Measurements from ENCODE around the gene HJV.

Gene HJV

DNA sequence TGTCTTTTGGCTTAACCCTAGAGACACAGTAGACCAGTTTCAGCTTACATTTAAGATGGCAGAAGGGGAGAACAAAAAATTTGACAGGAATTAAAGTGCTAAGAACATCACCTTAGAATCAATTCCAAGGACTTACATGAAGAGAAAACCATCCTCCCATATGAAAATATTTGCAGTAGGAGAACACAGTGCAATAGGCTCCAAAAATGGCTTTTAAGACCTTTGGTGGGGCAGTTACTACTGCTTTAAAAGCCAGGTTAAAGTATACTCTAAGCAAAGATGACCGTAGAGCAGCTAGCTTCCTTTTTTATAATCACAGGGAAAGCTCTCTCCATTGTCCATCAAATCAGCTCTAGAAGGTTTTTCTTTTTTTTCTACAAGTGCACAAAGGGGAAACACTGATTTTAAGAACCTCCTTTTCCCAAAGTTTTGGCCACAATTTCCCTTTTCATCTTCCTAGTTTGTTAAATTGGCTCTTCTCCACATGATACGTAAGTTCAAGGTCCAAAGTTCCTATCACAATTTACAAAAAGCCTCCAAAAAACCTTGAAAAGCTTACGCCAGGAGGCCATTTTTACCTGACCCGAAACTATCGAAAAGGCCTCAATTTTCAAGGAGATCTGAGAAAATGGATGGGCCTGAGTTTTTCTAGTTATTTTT, 28.4 kb downstream of the HJV start:
- no peak for DNase-seq (ENCODE audit: low read depth in 3 of 3)

- DNase-seq (ENCODE audit: low read depth in 3 of 3): no peak
Observed at GRCh38 chr1:145992502-145992936, 29.0 kb downstream of the HJV start.

DNA sequence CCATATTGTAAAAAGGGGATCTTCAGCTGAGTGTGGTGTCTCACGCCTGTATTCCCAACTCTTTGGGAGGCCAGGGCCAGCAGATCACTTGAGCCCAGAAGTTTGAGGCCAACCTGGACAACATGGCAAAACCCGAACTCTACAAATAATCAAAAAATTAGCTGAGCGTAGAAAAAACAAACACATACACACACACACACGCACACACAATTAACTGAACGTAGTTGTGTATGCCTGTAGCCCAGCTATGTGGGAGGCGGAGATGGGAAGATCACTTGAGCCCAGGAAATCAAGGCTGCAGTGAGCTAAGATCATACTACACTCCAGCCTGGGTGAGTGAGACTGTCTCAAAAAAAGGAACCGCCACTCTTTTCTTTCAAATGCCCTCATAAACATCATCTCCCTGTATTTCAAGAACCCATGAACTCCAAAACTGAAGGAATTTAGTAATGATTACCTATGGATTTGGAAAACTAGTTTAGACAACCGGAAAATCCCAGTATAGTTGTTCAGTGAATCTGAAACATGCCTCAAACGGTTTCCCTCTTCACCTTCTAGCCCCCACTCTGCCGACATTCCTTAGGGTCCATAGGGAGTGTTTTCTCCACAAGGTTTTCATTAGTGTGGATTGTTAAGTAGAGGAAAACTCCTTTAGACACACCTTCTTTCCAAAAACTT, 29.7 kb downstream of the HJV start:
- no peak for DNase-seq (ENCODE audit: low read depth in 3 of 3)

- no peak for DNase-seq (ENCODE audit: low read depth in 3 of 3)
Observed at GRCh38 chr1:145990249-145990855, 31.2 kb downstream of the HJV start.

DNA sequence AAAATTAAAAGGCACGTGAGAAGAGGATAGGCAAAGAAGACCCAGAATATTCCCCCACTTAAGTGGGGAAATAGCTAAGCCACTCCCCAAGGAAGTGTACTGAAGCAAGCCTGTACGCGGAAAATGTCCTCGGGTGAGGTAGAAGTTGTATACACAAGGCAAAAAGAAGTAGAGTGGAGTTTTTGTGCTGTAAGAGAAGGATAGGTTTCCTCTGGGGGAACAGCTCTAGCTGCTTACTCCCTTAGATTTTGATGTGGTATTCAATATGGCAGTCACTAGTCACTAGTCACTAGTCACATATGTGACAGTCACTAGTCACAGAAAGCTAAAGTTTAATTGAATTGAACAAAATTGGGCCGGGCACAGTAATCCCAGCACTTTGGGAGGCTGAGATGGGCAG, 32.8 kb downstream of the HJV start:
- no peak for DNase-seq (ENCODE audit: low read depth in 3 of 3)

- no peak for DNase-seq (ENCODE audit: low read depth in 3 of 3)
Observed at GRCh38 chr1:145987926-145988325, 33.6 kb downstream of the HJV start.

DNA sequence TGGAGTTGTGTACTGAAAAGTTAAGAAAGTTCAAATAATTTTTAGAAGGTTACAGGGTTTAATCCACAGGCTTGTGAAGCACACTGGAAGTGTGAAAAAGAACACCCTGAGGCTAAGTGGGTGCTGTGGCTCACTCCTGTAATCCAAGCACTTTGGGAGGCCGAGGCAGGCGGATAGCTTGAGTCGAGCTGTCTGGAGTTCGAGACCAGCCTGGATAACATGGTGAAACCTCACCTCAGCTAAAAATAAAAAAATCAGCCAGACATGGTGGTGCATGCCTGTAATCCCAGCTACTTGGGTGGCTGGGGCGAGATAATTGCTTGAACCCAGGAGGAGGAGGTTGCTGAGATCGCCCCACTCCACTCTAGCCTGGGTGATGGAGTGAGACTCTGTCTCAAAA, 35.0 kb downstream of the HJV start:
- DNase-seq (ENCODE audit: low read depth in 3 of 3): no peak

DNA sequence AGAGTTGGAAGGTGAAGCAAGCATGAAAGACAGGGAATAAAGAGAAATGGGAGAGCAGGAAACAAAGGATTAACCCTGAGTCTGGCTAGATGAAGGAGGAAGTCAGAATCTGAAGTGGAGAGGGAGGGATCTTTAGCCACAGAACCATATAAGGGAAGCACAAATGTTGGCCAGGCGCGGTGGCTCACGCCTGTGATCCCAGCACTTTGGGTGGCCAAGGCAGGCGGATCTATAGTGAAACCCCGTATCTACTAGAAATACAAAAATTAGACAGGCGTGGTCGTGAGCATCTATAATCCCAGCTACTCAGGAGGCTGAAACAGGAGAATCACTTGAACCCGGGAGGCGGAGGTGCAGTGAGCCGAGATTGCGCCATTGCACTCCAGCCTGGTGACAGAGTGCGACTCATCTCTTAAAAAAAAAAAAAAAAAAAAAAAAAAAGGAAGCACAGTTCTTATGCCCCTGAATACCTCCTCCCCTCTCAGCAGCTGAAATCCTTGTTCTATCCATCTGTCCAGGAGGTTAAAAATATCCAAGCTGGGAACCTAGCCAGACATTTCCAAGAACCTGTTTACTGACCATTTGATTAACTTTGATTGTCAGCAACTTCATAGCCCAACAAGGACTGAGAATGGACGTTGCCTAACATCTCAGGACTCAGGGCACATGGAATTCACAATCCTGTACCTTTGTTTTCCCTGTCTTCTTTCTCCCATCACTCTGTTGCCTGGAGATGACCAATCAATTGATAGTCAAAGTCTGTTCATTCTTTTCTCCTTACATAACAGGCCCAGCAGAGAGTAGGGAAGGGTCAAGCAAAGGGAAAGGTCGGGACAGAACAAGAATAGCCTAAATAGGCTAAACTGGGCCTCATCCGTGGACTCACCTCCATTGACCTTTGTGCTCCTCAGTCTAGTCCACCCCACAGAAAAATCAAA, 35.8 kb downstream of the HJV start:
- DNase-seq (ENCODE audit: low read depth in 3 of 3): no peak

DNA sequence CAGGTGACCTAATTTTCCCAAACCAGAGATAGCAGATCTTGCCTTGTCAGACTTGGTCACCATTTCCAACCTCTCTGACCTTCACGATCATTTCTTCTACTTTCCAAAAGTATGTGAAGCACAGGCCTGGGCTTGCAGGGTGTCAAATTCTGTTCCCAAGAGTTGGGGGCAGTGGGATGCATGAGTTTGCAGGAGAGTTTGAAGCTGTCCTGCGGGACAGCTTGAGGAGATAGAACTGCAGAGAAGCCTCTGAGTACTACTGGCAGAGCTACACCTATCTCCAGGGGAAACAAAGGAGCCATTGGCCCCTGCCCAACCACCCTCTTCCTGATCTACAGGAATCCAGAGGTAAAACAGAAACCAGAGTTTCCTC, 36.4 kb downstream of the HJV start:
- DNase-seq (ENCODE audit: low read depth in 3 of 3): no peak

DNA sequence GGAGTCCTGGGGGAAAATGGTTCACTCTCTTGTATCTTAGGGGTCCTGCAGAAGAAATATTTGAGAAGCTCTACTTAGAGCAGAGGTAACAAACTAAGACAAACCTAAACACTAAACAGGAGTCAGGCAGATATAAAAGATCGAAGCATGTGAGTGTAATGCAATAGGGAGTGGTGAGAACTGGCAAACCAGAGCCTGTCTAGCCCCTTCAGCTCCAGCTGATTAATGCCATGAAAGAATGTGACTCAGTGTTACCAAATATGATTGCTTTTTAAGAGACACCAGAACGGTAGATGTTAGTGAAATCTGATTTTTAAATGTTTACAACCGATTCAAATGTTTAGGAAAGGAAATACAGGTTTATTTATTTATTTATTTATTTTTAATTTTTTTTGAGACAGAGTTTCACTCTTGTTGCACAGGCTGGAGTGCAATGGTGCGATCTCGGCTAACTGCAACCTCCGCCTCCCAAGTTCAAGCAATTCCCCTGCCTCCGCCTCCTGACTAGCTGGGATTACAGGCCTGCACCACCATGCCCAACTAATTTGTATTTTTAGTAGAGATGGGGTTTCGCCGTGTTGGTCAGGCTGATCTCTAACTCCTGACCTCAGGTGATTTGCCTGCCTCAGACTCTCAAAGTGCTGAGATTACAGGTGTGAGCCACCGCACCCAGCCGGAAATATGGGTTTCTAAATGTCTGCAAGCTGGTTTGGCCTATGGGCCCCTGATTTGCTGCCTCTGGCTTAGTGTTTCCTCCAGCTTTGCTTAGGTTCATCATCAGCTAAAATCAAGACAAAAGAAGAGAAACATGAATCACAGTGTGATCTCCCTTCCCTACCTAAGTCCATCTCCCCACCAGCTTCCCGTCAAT, 37.3 kb downstream of the HJV start:
- DNase-seq (ENCODE audit: low read depth in 3 of 3): no peak

DNA sequence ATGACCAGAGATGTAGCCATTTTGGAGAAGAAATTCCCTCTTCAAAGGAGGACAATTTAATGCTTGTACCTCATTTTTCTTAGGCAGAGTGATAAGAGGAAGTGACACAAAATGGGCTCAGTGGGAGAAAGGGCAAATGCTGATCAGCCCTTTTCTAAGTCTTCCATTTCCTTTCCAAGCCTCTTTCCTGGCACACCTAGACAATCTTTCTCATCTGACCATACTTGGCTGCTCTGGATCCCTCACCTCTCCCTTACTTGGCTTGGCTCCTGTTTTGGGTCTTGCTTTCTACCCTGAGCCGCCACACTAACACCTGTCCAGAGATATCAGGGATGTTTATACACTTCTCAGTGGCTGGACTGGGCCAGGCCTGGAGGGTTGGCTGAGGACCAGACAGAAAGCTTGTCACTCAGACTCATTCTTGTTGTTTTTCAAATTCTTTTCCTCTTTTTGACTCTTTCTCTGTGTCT, 38.3 kb downstream of the HJV start:
- no peak for DNase-seq (ENCODE audit: low read depth in 3 of 3)

DNA sequence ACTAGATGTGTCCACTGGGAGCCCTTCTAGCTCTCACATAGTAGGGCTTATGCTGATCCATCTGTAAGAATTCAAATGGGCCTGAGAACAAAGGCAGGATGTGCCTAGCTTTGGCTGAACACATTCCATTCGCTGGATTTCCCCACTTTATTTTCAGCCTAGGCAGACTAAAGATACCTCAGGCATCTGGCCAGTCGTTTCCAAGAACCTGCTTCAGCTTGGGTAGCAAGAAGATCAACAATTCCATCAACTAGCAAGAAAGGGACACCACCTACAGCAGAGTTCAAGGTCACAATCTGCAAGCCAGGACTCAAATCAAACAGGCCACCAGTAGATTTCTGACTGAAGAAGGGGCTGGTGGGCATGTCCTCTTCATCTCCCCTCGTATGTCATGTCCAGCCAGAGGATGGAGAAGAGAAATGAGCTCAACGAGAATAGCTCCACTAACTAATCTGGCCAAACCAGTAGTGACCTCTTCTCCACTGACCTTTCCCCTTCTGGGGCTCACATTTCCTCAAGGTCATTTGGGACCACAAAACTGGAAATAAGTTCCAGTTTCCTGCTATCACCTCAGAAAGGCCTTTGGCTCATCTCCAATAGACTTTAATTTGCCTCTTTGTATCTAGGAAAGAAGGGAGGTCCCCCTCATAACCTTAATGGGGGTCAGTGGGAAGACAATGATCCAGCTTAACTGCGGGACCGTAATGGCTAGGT, 39.4 kb downstream of the HJV start:
- no peak for DNase-seq (ENCODE audit: low read depth in 3 of 3)

DNA sequence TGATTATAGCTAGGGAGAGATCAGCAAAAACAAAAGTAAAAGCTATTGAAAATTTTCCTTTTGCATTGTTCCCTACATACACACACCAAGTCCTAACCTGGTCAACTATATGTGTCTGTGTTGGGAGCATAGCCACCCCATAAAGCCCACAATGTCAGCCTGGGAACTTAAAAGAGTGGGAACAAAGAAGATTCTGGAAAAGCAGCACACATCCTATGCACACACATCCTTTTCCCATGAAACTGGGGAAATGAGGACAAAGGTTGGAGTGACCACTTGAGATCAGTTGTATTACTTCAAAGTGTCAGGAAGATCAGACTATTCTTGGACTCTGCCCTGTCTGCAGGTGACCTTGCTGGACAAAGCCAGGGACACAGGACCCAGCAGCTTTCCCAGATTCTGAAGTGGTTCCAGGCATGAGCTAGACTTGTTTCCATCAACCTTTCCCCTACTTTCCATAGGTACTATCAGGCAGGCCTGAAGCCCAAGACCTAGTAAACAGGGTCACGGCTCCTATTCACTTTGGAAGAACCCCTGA, 41.0 kb downstream of the HJV start:
- no peak for DNase-seq (ENCODE audit: low read depth in 3 of 3)

DNA sequence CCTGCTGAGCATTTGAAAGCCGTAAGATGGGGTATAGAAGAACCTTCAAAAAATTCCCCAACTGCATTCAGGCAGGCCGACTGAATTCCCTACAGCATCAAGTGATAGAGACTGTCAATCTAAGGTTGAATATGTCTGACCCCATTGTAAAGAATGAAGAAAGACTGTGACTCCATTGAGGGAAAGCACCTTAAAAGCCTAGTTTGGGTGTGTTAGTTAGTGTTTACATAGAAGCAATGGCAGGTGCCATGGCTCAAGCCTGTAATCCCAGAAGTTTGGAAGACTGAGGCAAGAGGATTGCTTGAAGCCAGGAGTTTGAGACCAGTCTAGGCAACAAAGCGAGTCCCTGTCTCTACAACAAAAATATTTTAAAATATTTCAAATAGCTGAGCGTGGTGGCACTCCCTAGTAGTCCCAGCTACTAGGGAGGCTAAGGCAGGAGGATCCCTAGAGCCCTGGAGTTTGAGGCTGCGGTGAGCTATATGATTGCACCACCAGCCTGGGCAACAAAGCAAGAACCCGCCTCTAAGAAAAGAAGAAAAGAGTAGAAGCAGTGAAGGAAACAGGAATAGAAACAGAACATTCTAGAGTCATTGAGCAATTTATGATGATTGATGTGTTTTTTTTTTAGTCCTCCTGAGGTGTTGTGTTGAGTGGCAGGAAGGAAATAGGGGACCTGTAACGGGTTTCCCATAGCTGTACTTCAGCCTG, 41.6 kb downstream of the HJV start:
- DNase-seq (ENCODE audit: low read depth in 3 of 3): no peak

GRCh38 chr1:145978854-145979745, 42.4 kb downstream of the HJV start:
- DNase-seq (ENCODE audit: low read depth in 3 of 3): peak; percentile 68 to 81 (median 75)

GRCh38 chr1:145978471-145978853, 43.1 kb downstream of the HJV start:
- DNase-seq (ENCODE audit: low read depth in 3 of 3): no peak

- DNase-seq (ENCODE audit: low read depth in 3 of 3): peak in 2 of 3 donors; percentile 56 to 64
Observed at GRCh38 chr1:145977486-145978470, 43.8 kb downstream of the HJV start.
